GM19468 (cell line): ENCODE data around the gene SLC26A8.

Experiments used
- ATAC-seq: cut with Tn5 transposase; IDR thresholded peaks from one replicate; pipeline ENCODE4 v1.9.1; 2021; ENCODE audit warnings: mild to moderate bottlenecking, moderate library complexity, moderate number of reproducible peaks; ENCODE audit not compliant: unreplicated experiment; ENCODE audit errors: extremely low read depth

The SLC26A8 gene

DNA sequence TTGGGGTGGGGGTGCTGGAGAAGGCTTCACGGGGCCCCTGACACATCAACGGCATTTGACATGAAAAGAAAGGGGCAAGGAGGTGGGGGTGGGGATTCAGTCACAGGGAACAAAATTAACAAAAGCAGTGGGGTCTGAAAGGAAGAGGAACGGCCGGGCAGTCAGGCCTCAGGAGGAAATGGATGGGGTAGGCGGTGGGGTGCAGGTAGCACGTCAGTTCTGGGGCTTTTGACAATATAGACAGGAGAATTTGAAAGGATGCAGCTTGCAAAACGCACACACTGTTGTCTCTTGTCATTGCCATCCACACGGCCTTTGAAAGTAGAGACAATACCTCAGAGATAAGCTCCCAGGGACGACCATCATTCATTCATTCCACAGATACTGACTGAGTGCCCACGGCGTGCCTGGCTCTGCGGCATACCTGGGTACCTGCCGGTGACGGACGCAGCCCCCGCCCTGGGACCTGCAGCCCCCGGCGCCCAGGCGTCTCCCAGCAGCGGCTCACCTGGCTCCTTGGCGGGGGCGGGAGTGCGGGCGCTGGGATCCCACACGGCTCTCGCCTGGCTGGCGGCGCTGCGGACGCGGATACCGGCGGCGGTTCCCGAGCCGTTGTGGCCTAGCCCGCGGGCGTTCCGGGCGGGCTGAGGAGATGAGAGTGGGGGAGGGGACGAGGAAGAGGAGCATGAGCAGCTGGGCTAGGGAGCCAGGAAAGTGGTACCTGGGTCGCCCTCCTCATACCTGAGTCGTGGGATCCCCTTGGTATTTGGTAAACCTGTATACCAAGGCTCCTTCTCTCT lies at the start of gene SLC26A8:
SLC26A8 (minus strand) TSS at position 646 of the 800 bp plus-strand sequence. CDS start 4,934 bp downstream, outside the sequence.
- no peak for ATAC-seq

GRCh38 chr6:36073587-36073986 lies 49.1 kb upstream of the SLC26A8 start:
- ATAC-seq: no peak

- no peak for ATAC-seq
Observed at GRCh38 chr6:36072681-36073080, 48.2 kb upstream of the SLC26A8 start.

DNA sequence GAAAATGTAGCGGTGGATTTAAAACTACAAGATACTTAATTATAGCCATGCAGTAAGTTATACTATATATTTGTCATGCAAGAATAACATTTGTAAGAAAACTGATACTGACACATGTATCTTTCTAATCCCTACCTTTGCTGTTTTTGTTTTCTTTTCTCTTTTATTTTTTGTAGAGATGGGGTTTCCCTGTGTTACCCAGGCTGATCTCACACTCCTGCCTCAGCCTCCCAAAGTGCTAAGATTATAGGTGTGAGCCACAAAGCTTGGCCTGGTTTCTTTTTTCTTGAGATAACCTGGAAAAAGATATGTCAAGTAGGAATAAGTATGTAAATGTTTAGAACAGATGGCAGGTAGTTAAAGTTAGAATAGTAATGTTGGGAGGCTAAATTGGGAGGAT lies 47.3 kb upstream of the SLC26A8 start:
- ATAC-seq: no peak

- no peak for ATAC-seq
Observed at GRCh38 chr6:36071281-36071680, 46.8 kb upstream of the SLC26A8 start.

DNA sequence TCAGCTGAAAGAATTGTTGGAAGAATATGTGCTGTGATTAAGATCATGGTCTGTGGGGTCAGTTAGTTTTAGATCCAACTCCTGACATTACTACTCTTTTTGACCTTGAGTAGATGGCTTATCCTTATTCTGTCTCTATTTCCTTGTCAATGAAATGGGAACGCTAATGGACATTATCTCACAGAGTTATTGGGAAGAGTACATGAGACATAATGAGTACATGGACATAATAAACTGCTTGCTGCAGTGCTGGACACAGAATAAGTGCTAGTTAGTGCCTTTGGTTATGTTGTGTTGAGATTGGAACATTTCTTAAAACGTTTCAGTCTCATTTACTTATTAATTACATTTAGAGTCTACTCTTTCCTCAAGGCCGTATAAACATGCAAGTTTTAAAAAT lies 45.8 kb upstream of the SLC26A8 start:
- ATAC-seq: no peak

GRCh38 chr6:36069573-36069972 lies 45.1 kb upstream of the SLC26A8 start:
- no peak for ATAC-seq

GRCh38 chr6:36068586-36068985 lies 44.1 kb upstream of the SLC26A8 start:
- no peak for ATAC-seq

DNA sequence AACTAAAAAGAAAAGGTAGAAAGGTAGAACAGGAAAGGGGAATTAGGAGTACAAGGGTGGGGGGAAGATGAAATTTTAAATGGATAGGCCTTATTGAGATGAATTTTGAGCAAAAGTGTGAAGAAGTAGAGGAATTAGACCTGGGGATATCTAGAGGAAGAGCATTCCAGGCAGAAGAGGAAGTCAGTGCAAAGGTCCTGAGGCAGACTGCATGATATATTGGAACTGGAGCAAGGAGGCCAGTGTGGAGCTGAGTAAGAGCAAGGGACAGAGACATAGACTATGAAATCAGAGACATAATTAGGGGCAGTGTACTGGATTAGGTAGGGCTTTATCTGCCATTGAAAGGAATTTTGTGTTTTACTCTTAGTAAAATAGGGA lies 43.6 kb upstream of the SLC26A8 start:
- ATAC-seq: no peak

GRCh38 chr6:36067374-36068011 lies 43.1 kb upstream of the SLC26A8 start:
- ATAC-seq: no peak

- ATAC-seq: no peak
Observed at GRCh38 chr6:36066817-36067216, 42.4 kb upstream of the SLC26A8 start.

- no peak for ATAC-seq
Observed at GRCh38 chr6:36065916-36066315, 41.5 kb upstream of the SLC26A8 start.

GRCh38 chr6:36064770-36065396 lies 40.4 kb upstream of the SLC26A8 start:
- no peak for ATAC-seq

- no peak for ATAC-seq
Observed at GRCh38 chr6:36063318-36064060, 39.0 kb upstream of the SLC26A8 start.

DNA sequence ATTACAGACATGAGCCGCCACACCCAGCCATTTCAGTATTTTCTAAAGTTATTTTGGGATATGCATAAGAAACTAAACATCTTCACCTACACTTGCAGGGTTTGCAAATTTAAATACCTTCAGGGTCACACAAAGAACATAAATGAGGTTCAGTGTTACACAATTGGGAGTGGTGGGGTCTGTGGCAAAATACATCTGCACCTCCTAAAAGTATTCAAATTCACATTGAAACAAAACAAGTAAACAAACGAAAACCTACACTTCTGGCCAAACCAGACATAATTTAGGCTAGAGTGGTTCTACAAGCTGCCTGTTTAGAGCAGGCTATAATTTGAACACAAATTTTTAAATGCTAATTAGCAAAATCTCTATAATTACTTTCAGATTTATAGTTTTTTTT lies 37.8 kb upstream of the SLC26A8 start:
- ATAC-seq: no peak

DNA sequence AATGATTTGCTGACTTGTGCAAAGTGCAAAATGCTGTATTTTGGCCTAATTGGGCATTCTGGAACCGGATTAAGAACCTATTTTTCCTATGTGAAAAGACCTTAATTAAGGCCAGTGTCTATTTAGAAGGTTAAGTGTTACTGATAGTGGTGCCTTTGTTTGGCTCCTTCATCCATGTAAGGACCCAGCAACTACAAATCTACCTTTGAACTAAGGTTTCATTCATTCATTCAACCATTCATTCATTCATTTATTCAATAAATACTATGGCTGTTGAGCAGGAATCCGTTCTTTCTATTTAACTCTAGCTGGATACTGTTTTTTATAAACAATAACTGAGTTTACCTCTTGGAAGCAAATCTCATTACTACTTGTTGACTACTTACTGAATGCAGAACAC lies 36.8 kb upstream of the SLC26A8 start:
- no peak for ATAC-seq

GRCh38 chr6:36056178-36056577 lies 31.7 kb upstream of the SLC26A8 start:
- no peak for ATAC-seq

- ATAC-seq: no peak
Observed at GRCh38 chr6:36054956-36055355, 30.5 kb upstream of the SLC26A8 start.

DNA sequence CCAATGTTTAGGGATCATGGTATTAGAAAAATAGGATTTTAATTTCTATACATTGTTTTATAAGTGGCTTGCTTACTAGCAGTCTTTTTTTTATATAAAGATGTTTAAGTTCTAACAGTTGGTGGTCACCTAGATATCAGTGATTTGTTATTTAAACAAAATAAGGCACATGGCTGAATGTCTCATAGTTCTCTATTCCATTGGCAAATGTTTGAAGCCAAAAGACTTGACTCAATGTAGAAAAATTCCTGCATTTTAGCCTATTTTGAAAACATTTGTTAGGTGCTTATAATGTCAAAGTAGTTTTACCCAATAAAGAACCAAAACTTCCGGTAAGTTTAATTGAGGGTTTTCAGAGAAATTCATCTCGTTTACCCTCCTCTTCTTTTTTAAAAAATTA lies 30.0 kb upstream of the SLC26A8 start:
- no peak for ATAC-seq

GRCh38 chr6:36053878-36054277 lies 29.4 kb upstream of the SLC26A8 start:
- no peak for ATAC-seq

- no peak for ATAC-seq
Observed at GRCh38 chr6:36052097-36052496, 27.7 kb upstream of the SLC26A8 start.
